HepG2 (cell line): ENCODE results near the gene H1-8. TPM values are rescaled to one million over a fixed set of nuclear protein-coding genes. Genes with fewer than 3 reads are reported as not detected.

Experiments
- CAMTA2 ChIP-seq: sonication (generic); formaldehyde crosslinking; IDR thresholded peaks from 2 replicates; pipeline ENCODE4 v1.4.0; 2020; ENCODE audit warnings: mild to moderate bottlenecking, missing genetic modification reagents, borderline replicate concordance
- CCDC6 ChIP-seq: sonication (generic); formaldehyde crosslinking; IDR thresholded peaks from 2 replicates; pipeline ENCODE4 v1.8.1; 2022; ENCODE audit warnings: mild to moderate bottlenecking, missing genetic modification reagents, moderate library complexity
- GATAD2A ChIP-seq: IDR thresholded peaks from 2 replicates; pipeline ENCODE4 v1.6.1; 2016
- GTF2F1 ChIP-seq: fragments of 150-350 bp; IDR thresholded peaks from 2 replicates; pipeline ENCODE4 v1.6.1; 2014; ENCODE audit warnings: low read length
- MTF1 ChIP-seq: sonication (generic); formaldehyde crosslinking; IDR thresholded peaks from 2 replicates; pipeline ENCODE4 v1.5.0; 2020; ENCODE audit warnings: missing genetic modification reagents
- RARG ChIP-seq: sonication (generic); formaldehyde crosslinking; IDR thresholded peaks from 2 replicates; pipeline ENCODE4 v1.4.0; 2020; ENCODE audit warnings: low read depth, mild to moderate bottlenecking, missing genetic modification reagents
- RCOR2 ChIP-seq: IDR thresholded peaks from 2 replicates; pipeline ENCODE4 v1.6.1; 2016; ENCODE audit warnings: missing biosample characterization, missing genetic modification reagents
- SIX1 ChIP-seq: sonication (generic); formaldehyde crosslinking; IDR thresholded peaks from 2 replicates; pipeline ENCODE4 v1.4.0; 2020; ENCODE audit warnings: missing genetic modification reagents, borderline replicate concordance
- SSRP1 ChIP-seq: IDR thresholded peaks from 2 replicates; pipeline ENCODE4 v1.6.1; 2016; ENCODE audit warnings: control low read depth
- TBX3 ChIP-seq: fragments of 450-650 bp; IDR thresholded peaks from 2 replicates; pipeline ENCODE4 v1.6.1; 2017; ENCODE audit warnings: antibody characterized with exemption, mild to moderate bottlenecking, inconsistent platforms, borderline replicate concordance
- TCF7L2 ChIP-seq: IDR thresholded peaks from 2 replicates; pipeline ENCODE4 v1.6.1; 2011; ENCODE audit warnings: mild to moderate bottlenecking, low read depth, low read length, moderate library complexity
- U2AF1 ChIP-seq: fragments of 200-400 bp; formaldehyde crosslinking; optimal IDR thresholded peaks from 2 replicates; pipeline ENCODE3; 2017; ENCODE audit warnings: mild to moderate bottlenecking, low read depth, low read length
- YEATS4 ChIP-seq: sonication (generic); formaldehyde crosslinking; IDR thresholded peaks from 2 replicates; pipeline ENCODE4 v1.4.0; 2020; ENCODE audit warnings: missing genetic modification reagents, borderline replicate concordance
- ZNF543 ChIP-seq: sonication (generic); formaldehyde crosslinking; IDR thresholded peaks from 2 replicates; pipeline ENCODE4 v1.4.0; 2020; ENCODE audit warnings: mild to moderate bottlenecking, missing genetic modification reagents
- ZNF768 ChIP-seq: sonication (generic); formaldehyde crosslinking; IDR thresholded peaks from 2 replicates; pipeline ENCODE4 v1.4.0; 2020; ENCODE audit warnings: missing genetic modification reagents
- ZNF780A ChIP-seq: sonication (generic); formaldehyde crosslinking; IDR thresholded peaks from 2 replicates; pipeline ENCODE4 v1.8.0; 2022; ENCODE audit warnings: mild to moderate bottlenecking, missing genetic modification reagents, moderate library complexity
- ZNF788 ChIP-seq: sonication (generic); formaldehyde crosslinking; IDR thresholded peaks from 2 replicates; pipeline ENCODE4 v1.5.0; 2020; ENCODE audit warnings: mild to moderate bottlenecking, missing genetic modification reagents, borderline replicate concordance
- ZNF792 ChIP-seq: IDR thresholded peaks from 2 replicates; pipeline ENCODE4 v1.6.1; 2016
- polyA plus RNA-seq, 8 experiments: library from polyadenylated mRNA; depleted of rRNA in 3 of 8; stranded (reverse) in 7 of 8; unstranded in 1 of 8; fragments of >200 nt; fragmentation: Illumina TruSeq in 4 of 8; extraction: Trizol in 4 of 8; gene quantifications; 2 replicates each; pipeline versions ENCODE4 v1.2.1 to v1.2.3, GENCODE V29; 2011 to 2016; ENCODE audit warnings: low read depth in 4 of 8, missing spikeins in 1 of 8, mixed read lengths in 1 of 8; ENCODE audit not compliant: insufficient read depth in 1 of 8
- total RNA-seq, 5 experiments: library from RNA; depleted of rRNA; stranded (reverse); fragments of >200 nt; fragmentation: Illumina TruSeq; extraction: Trizol; gene quantifications; 2 replicates each; pipeline ENCODE4 v1.2.3, GENCODE V29; 2016; ENCODE audit warnings: low read depth in 1 of 5
- TF ChIP-seq, protein P1 (sequence below): IDR thresholded peaks from 2 replicates; pipeline ENCODE4 v1.6.1; 2018; ENCODE audit warnings: missing genetic modification reagents, mild to moderate bottlenecking, missing compliant biosample characterization
- TF ChIP-seq, protein P2 (sequence below): IDR thresholded peaks from 2 replicates; pipeline ENCODE4 v1.6.1; 2016; ENCODE audit warnings: low read depth, borderline replicate concordance
- TF ChIP-seq, protein P3 (sequence below): IDR thresholded peaks from 2 replicates; pipeline ENCODE4 v1.6.1; 2018; ENCODE audit warnings: missing genetic modification reagents
- TF ChIP-seq, protein P4 (sequence below): sonication (generic); formaldehyde crosslinking; IDR thresholded peaks from 2 replicates; pipeline ENCODE4 v1.8.0; 2022; ENCODE audit warnings: mild to moderate bottlenecking, missing genetic modification reagents, moderate library complexity
- TF ChIP-seq, protein P5 (sequence below): sonication (generic); formaldehyde crosslinking; IDR thresholded peaks from 2 replicates; pipeline ENCODE4 v1.5.0; 2020; ENCODE audit warnings: missing genetic modification reagents
- TF ChIP-seq, protein P6 (sequence below): sonication (generic); formaldehyde crosslinking; IDR thresholded peaks from 2 replicates; pipeline ENCODE4 v1.5.1; 2020; ENCODE audit warnings: missing genetic modification reagents, mild to moderate bottlenecking, borderline replicate concordance

H1-8 gene
- total and polyA plus RNA-seq, 2 of the 13 experiments (the other 11 are each of a cell fraction or from before 2014, with no cell fraction given) = 0.08 TPM; not detected in 1

DNA sequence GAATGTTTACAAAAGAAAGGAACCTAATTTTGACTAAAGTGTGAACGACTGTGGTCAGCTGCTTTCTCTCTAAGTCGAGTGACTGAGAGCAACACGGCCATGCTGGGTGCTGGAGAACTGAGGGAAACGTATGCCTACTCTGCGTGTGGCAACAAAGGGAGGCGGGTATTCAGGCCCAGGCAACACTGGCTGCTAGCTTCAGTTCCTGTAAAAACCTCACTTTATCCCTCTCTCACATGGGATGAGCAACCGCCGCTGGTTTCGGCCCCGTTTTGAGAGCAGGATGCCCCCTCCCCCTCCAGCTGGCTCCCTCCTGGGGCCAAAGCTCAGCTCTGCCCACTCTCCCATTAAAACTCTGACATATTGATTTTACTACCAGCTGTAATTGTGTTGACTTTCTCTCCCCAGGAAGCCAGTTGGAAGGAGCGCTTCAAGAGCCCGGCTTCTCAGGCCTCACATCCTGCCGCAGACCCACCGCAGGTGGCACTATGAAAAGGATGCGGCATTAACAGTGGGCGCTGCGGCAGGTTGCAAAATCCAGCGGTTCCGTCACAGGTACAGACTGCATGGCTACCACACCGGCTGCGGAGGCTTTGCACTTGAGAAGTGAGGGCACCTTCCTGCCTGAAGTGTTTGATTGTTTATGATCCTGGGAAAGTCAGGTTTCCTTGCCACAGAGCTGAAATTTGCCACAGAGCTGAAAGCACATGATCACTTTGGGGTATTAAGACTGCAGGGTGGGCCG, 50.8 kb downstream of the H1-8 start (continued):
- peak; percentile 49; the same call in 1 of the 2 replicates for TF ChIP-seq YEATS4 (CRISPR knock-in tag)
- TF ChIP-seq SIX1 (CRISPR knock-in tag) = peak; percentile 41; the same call in 1 of the 2 replicates
- TF ChIP-seq, protein P1, sequence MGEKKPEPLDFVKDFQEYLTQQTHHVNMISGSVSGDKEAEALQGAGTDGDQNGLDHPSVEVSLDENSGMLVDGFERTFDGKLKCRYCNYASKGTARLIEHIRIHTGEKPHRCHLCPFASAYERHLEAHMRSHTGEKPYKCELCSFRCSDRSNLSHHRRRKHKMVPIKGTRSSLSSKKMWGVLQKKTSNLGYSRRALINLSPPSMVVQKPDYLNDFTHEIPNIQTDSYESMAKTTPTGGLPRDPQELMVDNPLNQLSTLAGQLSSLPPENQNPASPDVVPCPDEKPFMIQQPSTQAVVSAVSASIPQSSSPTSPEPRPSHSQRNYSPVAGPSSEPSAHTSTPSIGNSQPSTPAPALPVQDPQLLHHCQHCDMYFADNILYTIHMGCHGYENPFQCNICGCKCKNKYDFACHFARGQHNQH (CRISPR knock-in tag) = peak; percentile 84; the same call in 1 of the 2 replicates
- peak; percentile 73 for TF ChIP-seq RCOR2
- TF ChIP-seq, protein P2, sequence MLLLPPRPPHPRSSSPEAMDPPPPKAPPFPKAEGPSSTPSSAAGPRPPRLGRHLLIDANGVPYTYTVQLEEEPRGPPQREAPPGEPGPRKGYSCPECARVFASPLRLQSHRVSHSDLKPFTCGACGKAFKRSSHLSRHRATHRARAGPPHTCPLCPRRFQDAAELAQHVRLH (CRISPR knock-in tag) = no peak; the same call in 1 of the 2 replicates
- TF ChIP-seq ZNF768 (CRISPR knock-in tag) = no peak
- TF ChIP-seq GATAD2A = peak; percentile 95
- no peak for TF ChIP-seq ZNF543
- no peak for TF ChIP-seq ZNF780A (CRISPR knock-in tag)
- TF ChIP-seq, protein P3, sequence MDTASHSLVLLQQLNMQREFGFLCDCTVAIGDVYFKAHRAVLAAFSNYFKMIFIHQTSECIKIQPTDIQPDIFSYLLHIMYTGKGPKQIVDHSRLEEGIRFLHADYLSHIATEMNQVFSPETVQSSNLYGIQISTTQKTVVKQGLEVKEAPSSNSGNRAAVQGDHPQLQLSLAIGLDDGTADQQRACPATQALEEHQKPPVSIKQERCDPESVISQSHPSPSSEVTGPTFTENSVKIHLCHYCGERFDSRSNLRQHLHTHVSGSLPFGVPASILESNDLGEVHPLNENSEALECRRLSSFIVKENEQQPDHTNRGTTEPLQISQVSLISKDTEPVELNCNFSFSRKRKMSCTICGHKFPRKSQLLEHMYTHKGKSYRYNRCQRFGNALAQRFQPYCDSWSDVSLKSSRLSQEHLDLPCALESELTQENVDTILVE = no peak
- no peak for TF ChIP-seq U2AF1
- TF ChIP-seq GTF2F1 = no peak
- TF ChIP-seq, protein P4, sequence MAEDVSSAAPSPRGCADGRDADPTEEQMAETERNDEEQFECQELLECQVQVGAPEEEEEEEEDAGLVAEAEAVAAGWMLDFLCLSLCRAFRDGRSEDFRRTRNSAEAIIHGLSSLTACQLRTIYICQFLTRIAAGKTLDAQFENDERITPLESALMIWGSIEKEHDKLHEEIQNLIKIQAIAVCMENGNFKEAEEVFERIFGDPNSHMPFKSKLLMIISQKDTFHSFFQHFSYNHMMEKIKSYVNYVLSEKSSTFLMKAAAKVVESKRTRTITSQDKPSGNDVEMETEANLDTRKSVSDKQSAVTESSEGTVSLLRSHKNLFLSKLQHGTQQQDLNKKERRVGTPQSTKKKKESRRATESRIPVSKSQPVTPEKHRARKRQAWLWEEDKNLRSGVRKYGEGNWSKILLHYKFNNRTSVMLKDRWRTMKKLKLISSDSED = no peak
- no peak for TF ChIP-seq TCF7L2
- TF ChIP-seq ZNF792 (CRISPR knock-in tag) = peak; percentile 82
- TF ChIP-seq TBX3 = peak; percentile 7; the same call in 1 of the 2 replicates
- TF ChIP-seq, protein P5, sequence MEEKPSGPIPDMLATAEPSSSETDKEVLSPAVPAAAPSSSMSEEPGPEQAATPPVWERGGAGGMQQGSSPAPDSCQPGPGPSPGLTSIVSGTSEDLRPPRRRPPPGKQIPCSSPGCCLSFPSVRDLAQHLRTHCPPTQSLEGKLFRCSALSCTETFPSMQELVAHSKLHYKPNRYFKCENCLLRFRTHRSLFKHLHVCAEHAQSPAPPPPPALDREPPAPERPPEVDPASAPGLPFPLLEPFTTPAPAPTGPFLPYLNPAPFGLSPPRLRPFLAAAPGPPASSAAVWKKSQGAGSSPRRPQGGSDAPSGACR (CRISPR knock-in tag) = no peak
- 0 out of 2 replicates have a peak, but pooled peaks have one; percentile 33 for TF ChIP-seq CAMTA2 (CRISPR knock-in tag)
- peak; percentile 56; the same call in 1 of the 2 replicates for TF ChIP-seq ZNF788
- no peak for TF ChIP-seq SSRP1 (CRISPR knock-in tag)
- TF ChIP-seq CCDC6 (CRISPR knock-in tag) = no peak
- TF ChIP-seq, protein P6, sequence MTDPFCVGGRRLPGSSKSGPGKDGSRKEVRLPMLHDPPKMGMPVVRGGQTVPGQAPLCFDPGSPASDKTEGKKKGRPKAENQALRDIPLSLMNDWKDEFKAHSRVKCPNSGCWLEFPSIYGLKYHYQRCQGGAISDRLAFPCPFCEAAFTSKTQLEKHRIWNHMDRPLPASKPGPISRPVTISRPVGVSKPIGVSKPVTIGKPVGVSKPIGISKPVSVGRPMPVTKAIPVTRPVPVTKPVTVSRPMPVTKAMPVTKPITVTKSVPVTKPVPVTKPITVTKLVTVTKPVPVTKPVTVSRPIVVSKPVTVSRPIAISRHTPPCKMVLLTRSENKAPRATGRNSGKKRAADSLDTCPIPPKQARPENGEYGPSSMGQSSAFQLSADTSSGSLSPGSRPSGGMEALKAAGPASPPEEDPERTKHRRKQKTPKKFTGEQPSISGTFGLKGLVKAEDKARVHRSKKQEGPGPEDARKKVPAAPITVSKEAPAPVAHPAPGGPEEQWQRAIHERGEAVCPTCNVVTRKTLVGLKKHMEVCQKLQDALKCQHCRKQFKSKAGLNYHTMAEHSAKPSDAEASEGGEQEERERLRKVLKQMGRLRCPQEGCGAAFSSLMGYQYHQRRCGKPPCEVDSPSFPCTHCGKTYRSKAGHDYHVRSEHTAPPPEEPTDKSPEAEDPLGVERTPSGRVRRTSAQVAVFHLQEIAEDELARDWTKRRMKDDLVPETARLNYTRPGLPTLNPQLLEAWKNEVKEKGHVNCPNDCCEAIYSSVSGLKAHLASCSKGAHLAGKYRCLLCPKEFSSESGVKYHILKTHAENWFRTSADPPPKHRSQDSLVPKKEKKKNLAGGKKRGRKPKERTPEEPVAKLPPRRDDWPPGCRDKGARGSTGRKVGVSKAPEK (CRISPR knock-in tag) = peak; percentile 51; the same call in 1 of the 2 replicates
- TF ChIP-seq RARG (CRISPR knock-in tag) = no peak
- TF ChIP-seq MTF1 = no peak
